SU-DHL-6 (cell line): ENCODE data around the gene TUFT1.

Experiments
- EZH2phosphoT487 ChIP-seq: fragments of 200-600 bp; sonication (generic), shearing (Covaris generic); conservative IDR thresholded peaks from 2 replicates; pipeline ENCODE4 v1.6.1; 2018; ENCODE audit warnings: mild to moderate bottlenecking, antibody characterized with exemption, low read length, moderate library complexity, mixed read lengths
- TF ChIP-seq, protein P1 (sequence below): fragments of 200-600 bp; sonication (generic); IDR thresholded peaks from one replicate; pipeline ENCODE4 v1.5.1; 2017; ENCODE audit warnings: antibody characterized with exemption, mild to moderate bottlenecking, low read length, moderate library complexity; ENCODE audit not compliant: insufficient read depth, poor library complexity, severe bottlenecking

DNA sequence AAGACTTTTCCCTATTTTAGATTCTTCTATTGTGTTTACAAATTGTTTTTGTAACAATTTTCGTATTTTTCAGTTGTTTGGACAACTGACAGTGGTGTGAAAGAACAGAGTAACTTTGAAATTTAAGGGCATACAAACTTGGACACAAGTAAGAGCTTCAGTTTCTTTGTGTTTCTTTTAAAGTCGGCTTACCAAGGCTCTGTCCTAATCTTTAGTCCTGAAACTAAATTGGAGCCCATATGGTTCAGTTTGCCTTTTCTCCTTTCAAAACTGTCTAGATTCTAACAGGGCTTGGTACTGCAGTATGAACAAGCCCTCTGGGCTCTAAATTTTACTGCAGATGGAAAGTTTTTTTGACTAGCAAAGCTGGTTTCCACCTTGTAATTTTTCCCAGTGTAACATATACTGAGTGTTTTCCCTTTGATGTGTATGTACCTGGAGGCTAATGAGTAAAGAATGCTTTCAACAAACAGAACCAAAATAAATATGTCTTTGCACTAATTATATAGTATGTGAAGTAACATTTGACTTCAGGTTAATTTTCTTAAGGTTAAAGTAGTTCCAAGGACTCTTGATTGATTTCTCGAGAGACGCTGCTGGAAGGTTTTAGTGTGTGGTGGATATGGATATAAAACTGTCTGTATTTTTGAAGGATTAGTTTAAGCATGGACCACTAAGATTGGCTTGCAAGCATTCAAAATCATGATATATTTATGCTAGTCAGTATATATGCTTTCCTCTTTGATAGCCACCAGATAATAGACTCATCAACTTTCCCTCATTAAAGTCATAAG is 75.8 kb downstream of the TUFT1 start:
- TF ChIP-seq, protein P1, sequence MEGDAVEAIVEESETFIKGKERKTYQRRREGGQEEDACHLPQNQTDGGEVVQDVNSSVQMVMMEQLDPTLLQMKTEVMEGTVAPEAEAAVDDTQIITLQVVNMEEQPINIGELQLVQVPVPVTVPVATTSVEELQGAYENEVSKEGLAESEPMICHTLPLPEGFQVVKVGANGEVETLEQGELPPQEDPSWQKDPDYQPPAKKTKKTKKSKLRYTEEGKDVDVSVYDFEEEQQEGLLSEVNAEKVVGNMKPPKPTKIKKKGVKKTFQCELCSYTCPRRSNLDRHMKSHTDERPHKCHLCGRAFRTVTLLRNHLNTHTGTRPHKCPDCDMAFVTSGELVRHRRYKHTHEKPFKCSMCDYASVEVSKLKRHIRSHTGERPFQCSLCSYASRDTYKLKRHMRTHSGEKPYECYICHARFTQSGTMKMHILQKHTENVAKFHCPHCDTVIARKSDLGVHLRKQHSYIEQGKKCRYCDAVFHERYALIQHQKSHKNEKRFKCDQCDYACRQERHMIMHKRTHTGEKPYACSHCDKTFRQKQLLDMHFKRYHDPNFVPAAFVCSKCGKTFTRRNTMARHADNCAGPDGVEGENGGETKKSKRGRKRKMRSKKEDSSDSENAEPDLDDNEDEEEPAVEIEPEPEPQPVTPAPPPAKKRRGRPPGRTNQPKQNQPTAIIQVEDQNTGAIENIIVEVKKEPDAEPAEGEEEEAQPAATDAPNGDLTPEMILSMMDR = no peak
- TF ChIP-seq EZH2phosphoT487 = no peak
